Measurements from ENCODE around the gene TNK1.

The TNK1 gene

DNA sequence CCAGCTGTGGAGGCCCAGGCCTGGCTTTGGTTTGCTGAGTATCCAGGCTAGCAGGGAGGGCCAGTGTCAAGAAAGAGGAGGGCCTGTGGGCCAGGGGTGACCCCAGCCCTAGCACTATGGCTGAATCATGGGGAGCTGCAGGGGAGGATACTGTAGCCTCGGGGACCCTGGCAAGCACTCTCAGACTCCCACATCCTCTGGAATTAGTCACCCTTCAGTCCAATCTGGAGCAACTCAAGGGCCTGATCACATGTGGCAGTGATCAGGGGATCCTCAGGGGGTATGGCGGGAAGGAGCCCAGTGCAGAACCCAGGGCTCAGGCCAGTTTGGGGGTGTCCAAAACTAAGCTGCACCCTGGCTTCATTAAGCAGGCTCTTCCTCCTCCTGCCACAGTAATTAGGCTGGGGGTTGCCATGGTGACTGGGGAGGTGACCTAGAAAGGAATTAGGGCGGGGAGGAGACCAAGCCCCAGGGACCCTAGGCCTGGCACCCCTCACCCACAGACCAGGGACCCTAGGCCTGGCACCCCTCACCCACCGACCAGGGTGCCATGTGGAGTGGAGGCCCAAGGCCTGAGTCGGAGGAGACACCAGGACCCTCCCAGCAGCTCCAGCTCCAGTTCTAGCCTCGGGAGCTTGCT, 32.6 kb downstream of the TNK1 start:
- no peak for DNase-seq

DNA sequence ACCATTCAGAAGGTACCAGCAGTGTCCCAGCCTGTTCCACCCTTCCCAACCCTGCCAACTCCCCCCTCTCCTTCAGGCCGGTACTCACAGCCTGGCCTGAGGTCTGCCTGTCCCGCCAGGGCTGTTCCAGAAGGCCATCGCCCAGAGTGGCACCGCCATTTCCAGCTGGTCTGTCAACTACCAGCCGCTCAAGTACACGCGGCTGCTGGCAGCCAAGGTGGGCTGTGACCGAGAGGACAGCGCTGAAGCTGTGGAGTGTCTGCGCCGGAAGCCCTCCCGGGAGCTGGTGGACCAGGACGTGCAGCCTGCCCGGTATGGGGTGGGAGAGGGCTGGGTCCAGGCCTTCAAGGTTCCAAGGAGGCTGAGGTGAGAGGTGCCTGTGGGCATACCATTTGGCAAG, 33.9 kb downstream of the TNK1 start:
- DNase-seq = no peak

DNA sequence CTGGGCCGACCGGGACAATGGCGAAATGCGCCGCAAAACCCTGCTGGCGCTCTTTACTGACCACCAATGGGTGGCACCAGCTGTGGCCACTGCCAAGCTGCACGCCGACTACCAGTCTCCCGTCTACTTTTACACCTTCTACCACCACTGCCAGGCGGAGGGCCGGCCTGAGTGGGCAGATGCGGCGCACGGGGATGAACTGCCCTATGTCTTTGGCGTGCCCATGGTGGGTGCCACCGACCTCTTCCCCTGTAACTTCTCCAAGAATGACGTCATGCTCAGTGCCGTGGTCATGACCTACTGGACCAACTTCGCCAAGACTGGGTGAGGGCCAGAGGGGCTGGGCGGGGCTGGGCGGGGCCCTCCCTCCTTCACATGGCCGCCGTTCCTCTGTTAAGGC, 34.9 kb downstream of the TNK1 start:
- no peak for DNase-seq

DNA sequence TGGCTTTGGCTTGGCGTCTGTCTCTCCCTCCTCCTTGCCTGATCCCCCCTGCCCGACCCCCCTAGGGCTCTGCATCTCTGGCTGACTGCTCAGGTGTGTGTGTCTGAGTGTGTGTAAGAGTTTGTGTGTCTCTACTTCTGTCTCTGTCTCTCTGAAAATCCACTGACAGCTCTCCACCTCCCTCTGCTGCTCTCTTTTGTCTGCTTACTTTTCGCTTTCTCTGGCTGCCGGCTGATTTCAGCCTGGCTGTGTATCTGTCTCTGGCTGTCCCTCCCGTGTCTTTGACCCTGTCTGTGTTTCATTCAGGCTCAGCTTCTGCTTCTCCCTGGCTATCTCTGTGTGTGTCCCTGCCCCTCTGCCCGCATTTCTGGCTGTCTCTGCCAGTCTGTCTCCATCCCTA, 35.4 kb downstream of the TNK1 start:
- DNase-seq = no peak

DNA sequence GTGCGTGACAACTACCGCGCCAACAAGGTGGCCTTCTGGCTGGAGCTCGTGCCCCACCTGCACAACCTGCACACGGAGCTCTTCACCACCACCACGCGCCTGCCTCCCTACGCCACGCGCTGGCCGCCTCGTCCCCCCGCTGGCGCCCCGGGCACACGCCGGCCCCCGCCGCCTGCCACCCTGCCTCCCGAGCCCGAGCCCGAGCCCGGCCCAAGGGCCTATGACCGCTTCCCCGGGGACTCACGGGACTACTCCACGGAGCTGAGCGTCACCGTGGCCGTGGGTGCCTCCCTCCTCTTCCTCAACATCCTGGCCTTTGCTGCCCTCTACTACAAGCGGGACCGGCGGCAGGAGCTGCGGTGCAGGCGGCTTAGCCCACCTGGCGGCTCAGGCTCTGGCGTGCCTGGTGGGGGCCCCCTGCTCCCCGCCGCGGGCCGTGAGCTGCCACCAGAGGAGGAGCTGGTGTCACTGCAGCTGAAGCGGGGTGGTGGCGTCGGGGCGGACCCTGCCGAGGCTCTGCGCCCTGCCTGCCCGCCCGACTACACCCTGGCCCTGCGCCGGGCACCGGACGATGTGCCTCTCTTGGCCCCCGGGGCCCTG, 36.3 kb downstream of the TNK1 start:
- no peak for DNase-seq

DNA sequence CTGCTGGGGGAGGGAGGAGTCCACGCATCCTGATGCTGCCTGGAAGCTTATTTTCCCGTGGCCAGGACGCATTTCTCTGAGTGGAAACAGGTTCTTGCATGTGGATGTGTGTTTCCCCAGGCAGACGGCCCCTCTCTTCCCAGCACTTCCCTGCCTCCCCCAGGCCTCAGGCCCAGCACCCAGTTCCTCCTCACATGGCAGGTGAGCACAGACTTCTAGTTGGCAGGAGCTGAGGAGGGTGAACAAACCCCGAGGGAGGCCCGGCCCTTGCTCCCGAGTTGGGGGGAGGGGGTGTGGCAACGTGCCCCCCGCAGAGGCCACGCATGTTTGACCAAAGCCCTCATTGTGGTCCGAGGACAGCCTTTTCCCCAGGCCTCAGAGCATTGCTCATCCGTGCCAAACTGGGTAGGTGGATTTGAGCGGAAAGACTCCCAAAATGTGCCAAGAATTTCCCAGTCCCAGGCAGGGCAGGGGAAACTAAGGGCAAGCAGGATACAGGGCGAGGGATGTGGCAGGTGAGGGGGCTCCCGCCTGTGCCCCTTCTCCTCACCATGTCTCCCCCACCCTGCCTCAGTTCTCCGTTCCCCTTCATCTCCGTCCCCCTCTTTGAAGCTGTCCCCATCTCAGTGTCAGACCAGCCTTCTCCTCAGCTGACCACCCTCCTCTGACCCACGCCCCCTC, 37.7 kb downstream of the TNK1 start:
- no peak for DNase-seq

DNA sequence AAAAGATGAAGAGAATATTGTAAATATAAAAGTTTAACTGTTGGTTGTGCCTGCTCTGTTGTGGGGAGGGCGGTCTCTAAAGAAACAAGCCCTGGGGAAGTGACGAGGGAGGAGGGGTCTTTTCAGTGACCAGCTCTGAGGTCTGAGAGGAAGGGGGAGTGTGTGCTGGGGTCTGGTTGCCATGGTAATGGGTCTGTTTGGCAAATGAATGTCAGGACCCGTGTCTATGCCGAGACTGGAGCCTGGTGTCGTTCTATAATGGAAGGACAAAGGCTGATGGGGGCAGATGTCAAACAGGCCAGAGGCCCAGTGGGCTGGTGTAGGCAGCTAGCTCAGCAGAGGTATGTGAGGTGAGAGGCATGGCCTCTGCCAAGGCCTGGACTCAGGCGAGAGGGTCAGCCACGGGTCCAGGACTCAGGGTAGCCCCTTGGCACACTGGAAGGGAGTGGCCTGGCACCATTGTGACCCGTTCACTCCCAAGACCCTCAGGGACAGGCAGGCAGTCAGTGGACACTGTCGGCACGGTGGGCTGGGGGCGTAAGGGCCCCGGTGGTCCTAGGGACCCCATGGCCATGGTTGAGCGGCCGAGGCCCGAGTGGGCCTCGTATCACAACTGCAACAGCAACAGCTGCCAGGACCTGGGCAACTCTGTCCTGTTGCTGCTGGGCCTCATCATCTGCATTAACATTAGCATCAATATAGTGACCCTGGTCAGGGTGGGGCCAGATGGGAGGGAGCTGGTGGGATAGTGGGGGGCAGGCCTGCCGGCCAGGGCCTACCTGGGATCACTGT, 39.1 kb downstream of the TNK1 start, which contains the start of gene SPEM1:
Gene SPEM1, plus strand, starts transcription at position 506 of the 792 bp plus-strand sequence. Its CDS starts 61 bp downstream, at position 567.
- no peak for DNase-seq

DNA sequence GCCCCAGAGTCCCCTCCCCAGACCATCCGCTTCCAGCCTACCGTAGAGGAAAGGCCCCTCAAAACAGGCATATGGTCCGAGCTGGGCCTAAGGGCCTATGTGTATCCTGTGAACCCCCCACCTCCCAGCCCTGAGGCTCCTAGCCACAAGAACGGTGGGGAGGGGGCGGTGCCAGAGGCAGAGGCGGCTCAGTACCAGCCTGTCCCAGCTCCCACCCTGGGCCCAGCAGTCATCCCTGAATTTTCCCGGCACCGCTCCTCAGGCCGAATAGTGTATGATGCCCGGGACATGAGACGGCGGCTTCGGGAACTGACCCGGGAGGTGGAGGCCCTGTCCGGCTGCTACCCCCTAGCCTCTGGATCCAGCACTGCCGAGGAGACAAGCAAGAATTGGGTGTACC, 40.3 kb downstream of the TNK1 start:
- no peak for DNase-seq

DNA sequence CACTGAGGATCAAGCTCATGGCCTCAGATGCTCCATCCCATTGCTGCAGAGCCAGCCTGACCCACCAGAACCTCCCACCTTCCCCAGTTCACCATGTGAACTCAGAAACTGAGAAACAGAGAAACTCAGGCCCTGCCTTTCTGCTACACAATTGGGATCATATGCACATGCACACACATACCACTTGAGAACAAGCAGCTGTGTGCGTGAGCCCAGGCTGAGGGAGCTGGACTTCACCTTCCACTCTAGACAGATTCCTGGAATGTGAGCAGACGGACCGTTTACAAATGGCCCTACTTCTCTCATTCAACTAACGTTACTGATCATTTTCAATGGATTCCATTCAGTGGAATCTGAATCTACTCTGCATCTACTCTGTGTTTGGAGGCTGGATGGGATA, 42.8 kb downstream of the TNK1 start:
- no peak for DNase-seq

DNA sequence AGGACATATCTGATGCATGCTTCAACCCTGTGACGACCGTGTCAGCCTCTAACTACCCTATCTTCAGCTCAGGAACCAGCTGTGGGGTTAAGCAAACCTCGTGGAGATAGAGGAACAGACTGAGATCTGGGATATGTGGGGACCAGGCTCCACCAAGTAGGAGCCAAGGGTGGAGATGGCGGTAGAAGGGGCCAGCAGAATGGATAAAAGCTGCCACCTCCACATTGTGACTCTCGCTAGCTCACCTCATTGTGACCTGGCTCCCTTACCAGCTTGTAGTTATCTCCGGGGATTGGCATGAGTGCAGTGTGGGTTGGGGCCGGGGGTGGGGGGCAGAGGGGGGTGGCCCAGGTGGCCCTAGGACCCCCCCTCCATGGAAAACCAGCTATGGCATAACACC, 44.4 kb downstream of the TNK1 start, which contains the start of gene SPEM2:
Gene SPEM2, plus strand, starts transcription at position 301 of the 400 bp plus-strand sequence. Its CDS starts 73 bp downstream, at position 374.
- no peak for DNase-seq

DNA sequence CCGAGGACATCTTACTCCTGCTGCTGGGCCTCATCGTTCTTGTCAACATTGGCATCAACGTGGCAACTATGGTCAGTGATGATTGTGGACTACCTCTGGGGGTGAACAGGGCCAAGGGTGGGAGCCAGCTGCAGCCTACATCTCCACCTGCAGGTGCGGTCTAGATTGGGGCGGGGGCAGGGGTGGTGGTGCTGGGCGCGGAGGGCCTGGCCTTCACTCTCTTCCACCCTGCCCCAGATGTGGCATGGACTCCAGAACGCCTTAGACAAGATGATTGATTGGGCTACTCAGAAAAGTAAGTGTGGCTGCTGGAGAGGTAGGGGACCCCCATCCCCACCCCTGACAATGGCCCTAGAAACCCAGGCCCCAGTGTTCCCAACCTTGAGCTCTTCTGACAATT, 44.9 kb downstream of the TNK1 start:
- no peak for DNase-seq

DNA sequence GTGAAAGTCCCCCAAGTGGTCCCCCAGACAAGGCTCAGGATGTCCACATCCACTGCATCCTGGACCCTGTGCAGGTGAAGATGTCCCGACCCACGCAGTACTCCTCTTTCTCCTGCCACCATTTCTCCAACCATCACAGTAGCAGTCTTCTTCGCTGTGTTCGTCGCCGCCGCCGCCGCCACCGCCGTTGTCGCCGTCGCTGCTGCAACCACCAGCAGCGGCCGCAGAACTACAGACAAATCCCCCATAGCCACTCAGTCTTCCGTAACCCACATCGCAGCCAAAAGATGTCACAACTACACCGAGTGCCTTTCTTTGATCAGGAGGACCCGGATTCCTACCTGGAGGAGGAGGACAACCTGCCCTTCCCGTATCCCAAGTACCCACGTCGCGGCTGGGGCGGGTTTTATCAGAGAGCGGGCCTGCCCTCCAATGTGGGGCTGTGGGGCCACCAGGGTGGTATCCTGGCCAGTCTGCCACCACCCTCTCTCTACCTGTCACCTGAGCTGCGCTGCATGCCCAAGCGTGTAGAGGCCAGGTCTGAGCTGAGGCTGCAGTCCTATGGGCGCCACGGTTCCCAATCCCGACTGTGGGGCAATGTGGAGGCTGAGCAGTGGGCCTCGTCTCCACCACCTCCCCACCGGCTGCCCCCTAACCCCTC, 45.4 kb downstream of the TNK1 start:
- DNase-seq = no peak

DNA sequence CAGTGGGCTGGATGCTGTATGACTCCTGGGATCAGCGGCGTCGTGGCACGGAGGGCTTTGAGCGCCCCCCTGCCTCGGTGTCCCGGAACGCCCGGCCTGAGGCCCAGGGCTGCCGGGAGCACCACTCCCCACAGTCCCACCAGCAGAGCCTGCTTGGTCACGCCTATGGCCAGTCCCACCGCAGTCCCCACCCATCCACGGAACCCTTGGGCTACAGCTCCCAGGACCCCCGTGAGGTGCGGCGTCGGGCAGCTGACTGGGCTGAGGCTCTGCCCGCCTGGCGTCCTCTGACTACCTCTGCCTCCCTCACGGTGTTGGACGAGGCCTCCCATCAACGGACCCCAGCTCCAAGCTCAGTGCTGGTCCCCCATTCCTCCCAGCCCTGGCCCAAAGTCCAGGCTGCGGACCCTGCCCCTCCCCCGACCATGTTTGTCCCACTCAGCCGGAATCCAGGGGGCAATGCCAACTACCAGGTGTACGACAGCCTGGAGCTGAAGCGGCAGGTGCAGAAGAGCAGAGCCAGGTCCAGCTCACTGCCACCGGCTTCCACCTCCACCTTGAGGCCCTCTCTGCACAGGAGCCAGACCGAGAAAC, 46.1 kb downstream of the TNK1 start:
- no peak for DNase-seq

DNA sequence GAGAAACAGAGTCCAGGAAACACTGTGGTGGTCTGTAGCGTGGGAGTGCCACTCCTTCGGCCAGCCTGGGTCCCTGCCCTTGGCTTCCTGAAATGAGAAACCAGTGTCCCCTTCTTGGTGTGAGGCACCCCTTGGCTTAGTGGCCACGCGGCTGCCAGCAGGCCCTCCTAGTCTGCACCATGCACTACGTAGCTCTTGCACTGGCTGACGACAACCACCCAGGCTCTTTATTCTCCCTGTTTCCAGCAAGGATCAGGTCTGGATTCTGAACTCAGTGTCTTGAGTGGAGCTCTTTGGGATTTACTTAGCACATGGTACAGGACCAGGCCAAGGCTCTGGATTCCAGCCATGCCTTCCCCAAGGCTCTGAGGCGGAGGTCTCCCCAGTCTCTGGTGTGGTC, 46.7 kb downstream of the TNK1 start:
- DNase-seq = no peak

DNA sequence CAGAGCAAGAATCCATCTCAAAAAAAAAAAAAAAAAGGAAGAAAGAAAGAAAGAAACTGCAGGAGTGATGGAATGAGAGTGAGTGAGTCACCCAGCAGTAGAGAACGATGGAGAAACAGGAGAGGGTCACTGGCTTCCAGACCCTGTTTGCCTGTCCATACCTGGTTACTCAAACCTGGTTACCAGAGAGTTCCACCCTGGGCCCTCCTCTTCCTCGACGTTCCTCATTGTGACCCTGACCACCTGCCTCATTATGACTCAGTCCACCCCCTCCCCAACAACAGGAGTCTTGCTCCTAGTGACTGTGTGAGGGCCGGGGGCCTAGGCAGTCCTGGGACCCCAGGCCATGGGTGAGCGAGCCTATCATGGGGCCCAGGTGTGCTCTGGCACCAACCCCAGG, 47.7 kb downstream of the TNK1 start, which contains the start of gene SPEM3:
Gene SPEM3, plus strand, starts transcription at position 301 of the 400 bp plus-strand sequence. Its CDS starts 46 bp downstream, at position 347.
- DNase-seq = no peak

DNA sequence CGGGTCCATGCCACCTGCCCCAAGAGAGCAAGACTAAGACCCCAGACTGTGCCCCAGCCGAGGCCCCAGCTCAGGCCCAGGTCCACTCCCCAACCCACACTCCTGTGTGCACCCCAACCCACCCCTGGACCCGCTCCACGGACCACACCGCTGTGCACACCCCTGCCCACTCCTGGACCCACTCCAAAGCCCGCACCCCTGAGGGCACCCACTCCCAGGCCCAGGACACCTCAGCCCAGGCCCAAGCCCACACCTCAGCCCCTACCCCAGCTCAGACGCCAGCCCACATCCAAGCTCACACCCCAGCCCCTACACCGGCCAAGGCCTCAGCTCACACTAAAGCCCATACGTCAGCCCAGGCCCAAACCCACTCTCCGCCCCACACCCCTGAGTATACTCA, 48.8 kb downstream of the TNK1 start:
- DNase-seq = no peak

DNA sequence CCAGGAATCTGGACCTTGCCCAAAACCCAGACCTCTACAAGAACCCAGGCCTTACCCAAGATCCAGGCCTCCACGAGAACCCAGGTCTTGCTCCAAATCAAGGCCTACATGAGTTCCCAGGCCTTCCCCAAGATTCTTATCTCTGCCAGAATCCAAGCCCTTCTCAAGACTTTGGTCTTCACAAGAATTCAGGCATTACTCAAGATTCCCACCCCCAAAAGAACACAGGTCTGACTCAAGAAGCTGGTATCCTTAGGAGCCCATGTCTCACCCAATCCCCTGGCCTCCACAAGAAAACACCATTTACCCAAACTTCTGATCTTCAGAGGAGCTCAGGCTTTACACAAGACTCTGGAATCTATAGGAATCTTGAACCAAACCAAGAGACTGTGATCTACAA, 50.3 kb downstream of the TNK1 start:
- DNase-seq = no peak

DNA sequence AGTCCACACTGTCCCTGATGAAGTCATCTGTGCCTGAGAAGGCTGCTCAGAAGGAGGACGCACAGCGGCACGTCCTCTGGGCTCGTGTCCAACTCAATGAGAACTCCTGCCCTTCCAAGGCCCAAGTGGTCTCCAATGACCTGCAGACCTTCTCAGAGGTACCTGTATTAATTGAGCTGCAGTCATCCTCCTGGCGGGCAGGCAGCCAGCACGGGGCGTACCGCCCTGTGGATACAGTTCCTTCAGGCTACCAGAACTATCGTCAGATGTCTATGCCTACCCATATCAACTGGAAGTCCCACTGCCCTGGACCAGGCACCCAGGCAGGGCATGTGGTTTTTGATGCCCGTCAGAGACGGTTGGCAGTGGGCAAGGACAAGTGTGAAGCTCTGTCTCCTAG, 51.4 kb downstream of the TNK1 start:
- no peak for DNase-seq

DNA sequence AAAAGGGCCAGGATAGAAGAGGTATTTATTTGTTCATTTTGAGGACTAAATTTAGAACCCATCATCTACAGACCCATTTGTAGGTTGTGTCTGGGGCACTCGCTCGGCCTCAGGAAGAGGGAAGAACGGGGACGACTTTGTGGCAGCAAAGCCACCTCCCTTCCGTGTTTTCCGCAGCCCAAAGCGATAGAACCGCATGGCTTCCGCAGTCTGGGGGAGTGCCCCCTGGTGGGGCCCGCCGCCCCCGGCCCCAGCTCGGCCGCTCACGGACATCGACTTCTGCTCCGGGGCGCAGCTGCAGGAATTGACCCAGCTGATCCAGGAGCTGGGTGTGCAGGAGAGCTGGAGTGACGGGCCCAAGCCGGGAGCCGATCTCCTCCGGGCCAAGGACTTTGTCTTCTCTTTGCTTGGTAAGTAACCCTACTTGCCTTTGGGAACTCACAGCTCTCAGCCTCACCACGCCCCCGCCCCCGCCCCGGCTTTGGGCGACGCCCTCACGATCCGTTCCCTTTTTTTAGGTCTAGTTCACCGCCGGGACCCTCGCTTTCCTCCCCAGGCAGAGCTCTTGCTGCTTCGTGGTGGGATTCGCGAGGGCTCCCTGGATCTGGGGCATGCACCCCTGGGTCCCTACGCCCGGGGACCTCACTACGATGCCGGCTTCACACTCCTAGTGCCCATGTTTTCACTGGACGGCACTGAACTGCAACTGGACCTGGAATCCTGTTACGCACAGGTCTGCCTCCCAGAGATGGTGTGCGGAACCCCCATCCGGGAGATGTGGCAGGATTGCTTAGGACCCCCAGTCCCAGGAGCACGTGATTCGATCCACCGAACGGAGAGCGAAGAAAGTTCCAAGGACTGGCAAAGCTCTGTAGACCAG, 55.0 kb downstream of the TNK1 start:
- DNase-seq = peak; percentile 62

DNA sequence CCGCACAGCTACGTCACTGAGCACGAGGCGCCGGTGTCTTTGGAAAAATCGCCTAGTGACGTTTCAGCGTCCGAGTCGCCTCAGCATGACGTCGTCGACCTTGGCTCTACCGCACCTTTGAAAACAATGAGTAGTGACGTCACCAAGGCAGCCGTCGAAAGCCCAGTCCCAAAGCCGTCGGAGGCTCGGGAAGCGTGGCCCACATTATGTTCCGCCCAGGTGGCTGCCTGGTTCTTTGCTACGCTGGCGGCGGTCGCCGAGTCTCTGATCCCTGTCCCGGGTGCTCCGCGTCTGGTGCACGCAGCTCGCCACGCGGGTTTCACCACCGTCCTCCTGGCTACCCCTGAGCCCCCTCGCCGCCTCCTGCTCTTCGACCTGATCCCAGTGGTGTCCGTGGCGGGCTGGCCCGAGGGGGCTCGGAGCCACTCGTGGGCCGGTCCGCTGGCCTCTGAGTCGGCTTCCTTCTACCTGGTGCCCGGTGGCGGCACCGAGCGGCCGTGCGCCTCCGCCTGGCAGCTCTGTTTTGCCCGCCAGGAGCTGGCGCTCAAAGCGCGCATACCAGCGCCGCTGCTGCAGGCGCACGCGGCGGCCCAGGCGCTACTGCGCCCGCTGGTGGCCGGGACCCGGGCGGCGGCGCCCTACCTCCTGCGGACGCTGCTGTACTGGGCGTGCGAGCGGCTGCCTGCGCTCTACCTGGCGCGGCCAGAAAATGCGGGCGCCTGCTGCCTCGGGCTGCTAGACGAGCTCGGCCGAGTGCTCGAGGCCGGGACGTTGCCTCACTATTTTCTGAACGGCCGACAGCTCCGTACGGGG, 55.9 kb downstream of the TNK1 start:
- DNase-seq = peak; percentile 83

Measured in femur (tissue), 1 donor.